ENCODE results near the gene RECQL5.

The RECQL5 gene

GRCh38 chr17:75688209-75688825 lies 21.4 kb upstream of the RECQL5 start:
- DNase-seq (no peak), ATAC-seq (peak; percentile 10)

- DNase-seq = no peak
- no peak for ATAC-seq
These were observed 18.5 kb upstream of the RECQL5 start for GRCh38 chr17:75685499-75685898.

GRCh38 chr17:75684924-75685323 lies 18.0 kb upstream of the RECQL5 start:
- DNase-seq (no peak), ATAC-seq (no peak)

GRCh38 chr17:75684249-75684648 lies 17.3 kb upstream of the RECQL5 start:
- DNase-seq (no peak), ATAC-seq (no peak)

DNA sequence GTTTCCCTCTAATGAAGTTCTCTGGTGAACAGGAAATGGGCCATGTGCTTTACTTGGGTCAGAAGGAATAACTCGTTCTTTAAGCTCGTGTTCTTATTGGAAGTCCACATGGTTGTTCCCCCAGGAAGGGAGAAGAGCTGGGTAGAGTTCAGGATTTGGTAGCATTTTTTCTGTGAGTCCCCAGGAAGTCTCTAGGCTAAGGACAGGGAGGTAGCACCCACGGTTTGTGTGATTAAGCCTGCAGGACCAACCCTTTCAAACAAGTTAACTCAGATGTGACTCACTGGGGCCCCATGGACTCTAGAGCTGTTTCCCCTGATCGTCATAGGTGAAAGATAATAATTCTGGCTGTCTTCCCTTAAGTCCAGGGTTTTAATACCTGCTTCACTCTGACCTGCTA lies 16.6 kb upstream of the RECQL5 start:
- ATAC-seq = no peak
- DNase-seq = no peak

GRCh38 chr17:75681289-75681688 lies 14.3 kb upstream of the RECQL5 start:
- DNase-seq (no peak), ATAC-seq (peak; percentile 8)

GRCh38 chr17:75680431-75680830 lies 13.5 kb upstream of the RECQL5 start:
- no peak for ATAC-seq
- no peak for DNase-seq

GRCh38 chr17:75679706-75680211 lies 12.8 kb upstream of the RECQL5 start:
- DNase-seq (no peak), ATAC-seq (no peak)

DNA sequence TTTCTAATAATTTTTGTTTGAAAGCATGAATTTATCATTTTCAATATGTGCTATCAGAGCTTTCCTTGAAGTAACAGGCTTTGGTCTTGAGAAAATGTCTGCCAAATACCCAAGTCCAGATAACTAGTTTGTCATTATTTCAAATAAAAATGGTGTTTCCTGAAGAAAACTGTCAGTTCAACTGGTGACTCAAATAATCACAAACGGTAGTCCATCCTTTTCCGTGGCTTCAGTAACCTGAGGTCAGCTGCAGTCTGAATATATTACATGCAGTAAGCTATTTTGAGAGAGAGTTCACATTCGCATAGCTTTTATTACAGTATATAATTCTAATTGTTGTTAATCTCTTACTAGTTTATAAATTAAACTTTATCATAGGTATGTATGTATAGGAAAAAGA lies 9.5 kb upstream of the RECQL5 start:
- no peak for ATAC-seq
- no peak for DNase-seq

GRCh38 chr17:75673487-75673886 lies 6.5 kb upstream of the RECQL5 start:
- ATAC-seq = no peak
- no peak for DNase-seq

DNA sequence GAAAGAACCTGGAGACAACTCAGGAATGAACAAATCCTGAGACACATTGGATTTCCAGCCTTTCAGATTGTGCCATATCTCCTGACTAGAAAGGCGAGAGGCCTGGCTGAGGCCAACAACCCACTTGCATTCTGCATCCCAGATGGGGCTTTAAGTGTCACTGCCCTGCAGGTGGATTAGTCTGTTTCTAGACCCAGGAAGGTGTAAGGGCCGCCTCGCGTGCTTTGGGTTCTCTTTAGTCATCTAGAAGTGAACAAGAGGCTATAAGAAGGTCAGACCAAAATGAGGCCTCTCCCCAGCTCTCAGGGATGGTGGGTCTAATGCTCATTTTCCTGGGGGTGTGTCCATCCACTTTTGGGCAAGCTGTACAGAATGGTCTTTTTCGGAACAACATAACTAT lies 5.1 kb upstream of the RECQL5 start:
- no peak for ATAC-seq
- DNase-seq = no peak

GRCh38 chr17:75670868-75671267 lies 3.9 kb upstream of the RECQL5 start:
- DNase-seq (no peak), ATAC-seq (no peak)

- ATAC-seq (no peak), DNase-seq (no peak)
These were observed 1.5 kb upstream of the RECQL5 start for GRCh38 chr17:75668489-75668888.

GRCh38 chr17:75667825-75668224 lies 871 bp upstream of the RECQL5 start:
- DNase-seq (no peak), ATAC-seq (no peak)

GRCh38 chr17:75665981-75666380 lies 973 bp downstream of the RECQL5 start:
- no peak for ATAC-seq
- no peak for DNase-seq

GRCh38 chr17:75664099-75664549 lies 2.8 kb downstream of the RECQL5 start:
- ATAC-seq = peak; percentile 30
- no peak for DNase-seq

DNA sequence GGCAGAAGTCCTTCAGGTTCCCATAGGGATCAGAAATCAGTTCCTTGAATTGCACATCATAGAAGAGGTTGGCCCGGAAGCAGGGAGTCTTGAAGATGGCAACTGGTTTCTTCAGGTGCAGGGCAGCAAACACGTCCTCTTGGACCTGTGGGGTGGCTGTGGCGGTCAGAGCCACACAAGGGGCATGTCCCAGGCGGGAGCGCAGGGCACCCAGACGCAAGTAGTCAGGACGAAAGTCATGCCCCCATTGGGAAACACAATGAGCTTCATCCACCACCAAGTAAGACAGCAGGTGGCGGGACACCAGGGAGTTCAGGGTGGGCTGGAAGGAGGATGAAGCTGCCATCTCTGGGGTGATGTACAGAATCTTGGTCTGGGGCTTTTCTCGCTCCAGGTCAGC lies 4.4 kb downstream of the RECQL5 start:
- ATAC-seq = no peak

GRCh38 chr17:75661531-75661930 lies 5.4 kb downstream of the RECQL5 start:
- no peak for ATAC-seq
- no peak for DNase-seq

More for the DNA sequence above, 4.4 kb downstream of the RECQL5 start:
- no peak for DNase-seq

DNA sequence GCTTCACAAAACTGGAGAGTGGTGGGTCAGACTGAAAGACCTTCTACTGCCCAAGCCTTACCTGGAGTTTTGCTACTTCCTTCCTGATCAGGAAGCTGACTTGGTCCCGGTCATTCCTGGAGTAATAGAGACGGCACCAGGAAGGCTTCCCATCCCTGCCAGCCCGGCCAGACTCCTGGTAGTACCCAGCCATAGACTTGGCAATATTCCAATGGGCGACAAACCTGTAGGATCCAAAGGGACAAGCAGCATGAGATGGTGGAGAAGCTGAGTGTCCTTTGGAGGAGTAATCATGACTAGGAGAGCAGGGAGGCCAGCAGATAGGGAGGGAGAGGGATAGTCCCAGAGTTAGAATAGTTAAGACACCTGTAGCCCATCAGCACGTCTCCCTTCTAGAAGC lies 8.7 kb downstream of the RECQL5 start:
- ATAC-seq = no peak
- no peak for DNase-seq

DNA sequence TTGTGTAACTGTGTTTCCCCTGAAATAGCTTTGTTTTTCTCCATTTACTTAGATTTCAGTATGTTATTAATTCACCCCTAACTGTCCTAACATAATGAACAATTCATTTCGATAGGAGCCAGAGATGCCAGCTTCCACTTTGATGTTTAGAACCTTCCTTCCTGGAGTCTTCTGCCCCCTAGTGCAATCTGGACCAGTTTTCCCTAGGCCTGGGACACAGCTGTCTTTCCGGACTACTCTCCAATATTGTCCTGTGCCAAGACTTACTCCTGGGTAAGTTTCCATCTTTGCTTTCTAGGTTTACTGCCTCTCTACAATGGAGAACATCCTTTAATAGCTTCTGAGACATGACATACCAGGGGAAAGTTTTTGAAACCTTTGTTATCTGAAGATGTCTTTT lies 12.8 kb downstream of the RECQL5 start:
- ATAC-seq (no peak), DNase-seq (no peak)

GRCh38 chr17:75652934-75653549 lies 13.9 kb downstream of the RECQL5 start:
- ATAC-seq (peak; percentile 63), DNase-seq (peak; percentile 41)

GRCh38 chr17:75652341-75652740 lies 14.6 kb downstream of the RECQL5 start:
- ATAC-seq (no peak), DNase-seq (no peak)

GRCh38 chr17:75650874-75651273 lies 16.1 kb downstream of the RECQL5 start:
- no peak for DNase-seq

DNA sequence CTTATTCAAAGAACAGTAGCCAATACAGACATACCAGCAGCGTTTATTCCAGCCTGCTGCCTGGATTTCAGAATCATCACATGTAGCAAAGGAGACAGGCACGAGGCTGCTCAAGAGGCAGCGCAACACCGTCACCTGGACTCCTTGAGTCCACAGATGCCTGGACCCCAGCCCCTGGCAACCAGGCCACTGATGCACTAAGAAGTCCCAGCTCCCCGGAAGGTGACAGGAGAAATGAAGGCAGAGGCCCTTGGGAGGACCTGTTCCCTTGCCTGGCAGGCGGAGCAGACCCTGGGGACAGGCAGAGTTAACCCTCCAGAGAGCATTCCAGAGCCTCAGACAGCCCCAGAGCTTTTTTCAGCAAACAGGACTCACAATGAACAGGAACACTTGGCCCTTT lies 17.3 kb downstream of the RECQL5 start:
- DNase-seq (no peak), ATAC-seq (no peak)

More at GRCh38 chr17:75650874-75651273, 16.1 kb downstream of the RECQL5 start:
- no peak for ATAC-seq
